Type B pancreatic cell (in vitro differentiated cells): ENCODE results near the gene DAGLA. TPM values are rescaled to one million over a fixed set of nuclear protein-coding genes. Genes with fewer than 3 reads are reported as not detected.
A peak's percentile ranks its signal among the peaks of the same experiment; 100 is the strongest.

Experiments used
- DNase-seq: peaks from one replicate; pipeline ENCODE4 v3.0.0; 2021; ENCODE audit warnings: mixed read lengths; ENCODE audit not compliant: unreplicated experiment; ENCODE audit errors: extremely low spot score
- H3K27ac Mint-ChIP-seq: 2 replicates; pipeline ENCODE4 v1.8.0; 2021; ENCODE audit warnings: mild to moderate bottlenecking, mixed read lengths
- H3K27me3 Mint-ChIP-seq: 2 replicates; pipeline ENCODE4 v1.8.0; 2021; ENCODE audit warnings: mixed read lengths
- H3K36me3 Mint-ChIP-seq: 2 replicates; pipeline ENCODE4 v1.8.0; 2021; ENCODE audit warnings: mixed read lengths
- H3K4me1 Mint-ChIP-seq: one replicate; pipeline ENCODE4 v1.8.0; 2021; ENCODE audit warnings: mixed read lengths; ENCODE audit not compliant: unreplicated experiment
- H3K4me3 Mint-ChIP-seq: 2 replicates; pipeline ENCODE4 v1.8.0; 2021; ENCODE audit warnings: mild to moderate bottlenecking, mixed read lengths
- H3K9me3 Mint-ChIP-seq: 2 replicates; pipeline ENCODE4 v1.8.0; 2021; ENCODE audit warnings: mixed read lengths
- total RNA-seq: library from RNA; stranded (reverse); gene quantifications from 2 replicates; pipeline ENCODE4 v1.2.1, GENCODE V29; 2021; ENCODE audit warnings: low replicate concordance
- TF ChIP-seq, protein P1 (sequence below): fragments of 200-600 bp; sonication (generic); conservative IDR thresholded peaks from 2 replicates; pipeline ENCODE4 v1.5.0; 2021; ENCODE audit warnings: antibody characterized with exemption, mild to moderate bottlenecking

DAGLA gene
- total RNA-seq, 1 donor from 2014 or later, result 7.8 TPM

DNA sequence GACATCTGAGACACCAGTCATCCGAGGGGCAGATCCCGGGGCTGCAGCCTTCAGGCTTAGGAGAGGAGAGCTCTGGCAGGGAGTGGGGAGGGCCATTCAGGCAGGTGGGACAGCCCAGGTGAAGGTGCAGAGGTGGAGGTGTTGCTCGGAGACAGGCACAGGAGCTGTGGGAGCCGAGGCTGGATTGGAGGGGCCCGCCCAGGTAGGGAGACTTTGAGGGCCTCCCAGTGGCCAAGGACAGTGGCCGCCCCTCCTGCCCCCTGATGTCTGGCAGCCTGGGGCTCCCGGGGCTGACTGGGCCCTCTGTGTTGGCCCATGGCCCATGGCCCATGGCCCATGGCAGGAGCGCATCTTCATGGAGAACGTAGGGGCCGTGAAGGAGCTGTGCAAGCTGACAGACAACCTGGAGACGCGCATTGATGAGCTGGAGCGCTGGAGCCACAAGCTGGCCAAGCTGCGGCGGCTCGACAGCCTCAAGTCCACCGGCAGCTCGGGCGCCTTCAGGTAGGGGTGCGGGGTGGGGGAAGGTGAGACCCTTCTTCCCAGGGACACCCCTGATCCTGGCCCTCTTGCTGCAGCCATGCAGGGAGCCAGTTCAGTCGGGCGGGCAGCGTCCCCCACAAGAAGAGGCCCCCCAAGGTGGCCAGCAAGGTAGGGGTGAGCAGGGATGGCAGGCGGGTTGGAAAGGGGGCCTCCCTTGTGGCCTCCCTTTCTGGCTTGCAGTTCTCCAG is 98.9 kb downstream of the DAGLA start:
- no peak for DNase-seq
- no peak overlapping the region for H3K27ac Mint-ChIP-seq
- H3K9me3 Mint-ChIP-seq, result no peaks in the 10 kb centered on the region
- TF ChIP-seq, protein P1, sequence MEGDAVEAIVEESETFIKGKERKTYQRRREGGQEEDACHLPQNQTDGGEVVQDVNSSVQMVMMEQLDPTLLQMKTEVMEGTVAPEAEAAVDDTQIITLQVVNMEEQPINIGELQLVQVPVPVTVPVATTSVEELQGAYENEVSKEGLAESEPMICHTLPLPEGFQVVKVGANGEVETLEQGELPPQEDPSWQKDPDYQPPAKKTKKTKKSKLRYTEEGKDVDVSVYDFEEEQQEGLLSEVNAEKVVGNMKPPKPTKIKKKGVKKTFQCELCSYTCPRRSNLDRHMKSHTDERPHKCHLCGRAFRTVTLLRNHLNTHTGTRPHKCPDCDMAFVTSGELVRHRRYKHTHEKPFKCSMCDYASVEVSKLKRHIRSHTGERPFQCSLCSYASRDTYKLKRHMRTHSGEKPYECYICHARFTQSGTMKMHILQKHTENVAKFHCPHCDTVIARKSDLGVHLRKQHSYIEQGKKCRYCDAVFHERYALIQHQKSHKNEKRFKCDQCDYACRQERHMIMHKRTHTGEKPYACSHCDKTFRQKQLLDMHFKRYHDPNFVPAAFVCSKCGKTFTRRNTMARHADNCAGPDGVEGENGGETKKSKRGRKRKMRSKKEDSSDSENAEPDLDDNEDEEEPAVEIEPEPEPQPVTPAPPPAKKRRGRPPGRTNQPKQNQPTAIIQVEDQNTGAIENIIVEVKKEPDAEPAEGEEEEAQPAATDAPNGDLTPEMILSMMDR, result no peak
- peaks cover 6% of the 10 kb centered on the region for H3K36me3 Mint-ChIP-seq
- H3K4me1 Mint-ChIP-seq, result peaks cover 18% of the 10 kb centered on the region
- no peak overlapping the region for H3K4me3 Mint-ChIP-seq
- H3K27me3 Mint-ChIP-seq, result no peaks in the 10 kb centered on the region

DNA sequence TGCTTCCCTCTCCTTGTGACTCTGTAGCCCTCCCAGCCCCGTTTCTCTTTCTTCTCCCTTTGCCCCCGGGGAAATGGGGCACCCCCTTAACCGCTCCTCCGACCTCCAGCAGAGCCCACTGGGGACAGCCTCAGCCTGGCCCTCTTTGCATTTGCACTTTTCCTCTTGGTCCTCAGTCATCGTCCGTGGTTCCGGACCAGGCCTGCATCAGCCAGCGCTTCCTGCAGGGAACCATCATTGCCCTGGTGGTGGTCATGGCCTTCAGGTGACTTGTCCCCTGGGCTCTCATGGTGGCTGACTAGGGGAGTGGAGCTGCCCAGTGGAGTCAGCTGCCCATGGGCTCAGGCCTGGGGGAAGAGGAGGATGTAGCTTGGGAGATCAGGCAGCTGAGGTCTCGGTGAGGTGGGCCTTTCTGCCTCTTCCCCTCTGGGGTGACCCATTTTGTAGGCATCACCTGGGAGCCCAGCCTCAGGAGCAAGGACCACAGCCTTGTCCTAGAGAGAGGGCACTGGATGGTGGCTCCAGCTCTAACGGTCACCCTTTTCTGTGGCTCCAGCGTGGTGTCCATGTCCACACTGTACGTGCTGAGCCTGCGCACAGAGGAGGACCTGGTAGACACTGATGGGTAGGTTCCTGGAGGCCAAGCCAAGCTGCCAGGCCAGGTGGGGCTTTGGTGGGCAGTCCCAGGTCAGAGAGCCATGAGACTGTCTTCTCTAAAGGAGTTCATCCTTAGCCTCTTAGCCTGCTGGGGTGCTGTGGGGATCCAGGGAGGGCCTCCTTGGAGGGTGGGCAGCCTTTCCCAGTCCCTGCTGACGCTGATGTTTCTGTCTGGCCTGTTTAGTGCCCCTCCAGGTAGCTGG is 99.7 kb downstream of the DAGLA start:
- Mint-ChIP-seq H3K36me3 (peaks cover 8% of the 10 kb centered on the region), H3K27ac (no peak overlapping the region), H3K27me3 (no peaks in the 10 kb centered on the region), H3K9me3 (no peaks in the 10 kb centered on the region), H3K4me3 (no peak overlapping the region), H3K4me1 (peaks cover 17% of the 10 kb centered on the region)
- TF ChIP-seq, protein P1, result no peak
- no peak for DNase-seq

DNA sequence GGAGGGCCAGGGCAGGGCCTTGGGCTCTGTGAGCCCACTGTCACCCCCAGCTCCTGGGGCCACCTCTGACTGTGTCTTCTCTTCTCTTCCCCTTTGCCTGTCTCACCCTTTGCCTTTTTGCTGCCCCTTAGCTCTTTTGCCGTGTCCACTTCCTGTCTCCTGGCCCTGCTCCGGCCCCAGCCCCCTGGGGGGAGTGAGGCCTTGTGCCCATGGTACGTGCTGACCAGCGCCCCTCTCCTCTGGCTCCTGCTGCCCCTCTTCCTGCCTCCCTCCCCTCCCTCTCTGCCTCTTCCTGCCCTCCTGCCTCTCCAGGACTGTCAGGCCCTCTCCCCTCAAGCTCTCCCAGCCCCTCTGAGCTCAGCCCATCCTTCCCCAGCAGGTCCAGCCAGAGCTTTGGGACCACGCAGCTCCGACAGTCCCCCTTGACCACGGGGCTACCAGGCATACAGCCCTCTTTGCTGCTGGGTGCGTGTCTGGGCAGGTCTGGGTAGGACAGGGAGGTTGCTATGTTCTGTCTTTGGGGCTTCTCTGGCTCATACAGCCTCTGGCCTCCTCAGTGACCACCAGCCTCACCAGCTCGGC is 100.5 kb downstream of the DAGLA start:
- Mint-ChIP-seq H3K27ac (no peak overlapping the region), H3K4me3 (no peak overlapping the region), H3K36me3 (peaks cover 9% of the 10 kb centered on the region), H3K27me3 (no peaks in the 10 kb centered on the region), H3K4me1 (peaks cover 10% of the 10 kb centered on the region), H3K9me3 (no peaks in the 10 kb centered on the region)
- DNase-seq, result no peak
- TF ChIP-seq, protein P1, result no peak

DNA sequence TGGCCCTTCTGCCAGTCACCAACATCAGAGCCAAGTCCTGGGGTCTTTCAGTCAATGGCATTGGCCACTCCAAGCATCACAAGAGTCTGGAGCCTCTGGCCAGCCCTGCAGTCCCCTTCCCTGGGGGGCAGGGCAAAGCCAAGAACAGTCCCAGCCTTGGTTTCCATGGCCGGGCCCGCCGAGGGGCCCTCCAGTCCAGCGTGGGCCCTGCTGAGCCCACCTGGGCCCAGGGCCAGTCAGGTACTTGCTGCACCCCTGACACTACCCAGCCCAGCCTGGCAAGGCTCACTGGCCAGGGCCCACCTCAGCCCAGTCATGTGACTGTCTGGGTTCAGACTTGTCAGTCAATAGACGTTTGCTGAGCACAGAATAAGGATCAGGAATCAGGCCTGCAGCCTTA is 101.4 kb downstream of the DAGLA start:
- H3K4me1 Mint-ChIP-seq, result peaks cover 10% of the 10 kb centered on the region
- H3K36me3 Mint-ChIP-seq, result peaks cover 9% of the 10 kb centered on the region
- H3K9me3 Mint-ChIP-seq, result no peaks in the 10 kb centered on the region
- H3K27ac Mint-ChIP-seq, result no peak overlapping the region
- TF ChIP-seq, protein P1, result no peak
- no peak overlapping the region for H3K4me3 Mint-ChIP-seq
- no peak for DNase-seq
- no peaks in the 10 kb centered on the region for H3K27me3 Mint-ChIP-seq

DNA sequence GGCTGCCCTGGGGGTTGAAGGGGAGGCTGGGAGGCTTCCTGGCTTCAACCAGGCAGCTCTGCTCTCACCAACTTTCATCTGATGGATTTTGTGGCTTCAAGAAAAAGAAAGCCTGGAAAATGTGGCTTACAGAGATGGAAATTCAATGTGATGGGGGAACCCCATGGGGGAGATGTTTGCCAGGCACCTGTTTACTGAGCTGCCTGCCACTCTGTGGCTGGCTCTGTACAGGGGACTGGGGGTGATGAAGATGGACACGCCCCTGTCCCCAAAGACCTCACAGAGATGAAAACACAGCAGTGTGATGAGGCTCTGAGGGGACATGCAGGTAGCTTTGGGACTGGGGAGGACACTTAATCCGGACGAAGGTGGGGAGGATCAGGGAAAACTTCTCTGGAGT is 102.1 kb downstream of the DAGLA start:
- Mint-ChIP-seq H3K27me3 (no peaks in the 10 kb centered on the region), H3K36me3 (peaks cover 9% of the 10 kb centered on the region)

More for the DNA sequence above, 102.1 kb downstream of the DAGLA start:
- peak overlapping the region; percentile 50 for H3K27ac Mint-ChIP-seq
- H3K9me3 Mint-ChIP-seq, result no peaks in the 10 kb centered on the region
- TF ChIP-seq, protein P1, result no peak
- H3K4me1 Mint-ChIP-seq, result peaks cover 10% of the 10 kb centered on the region
- no peak for DNase-seq
- no peak overlapping the region for H3K4me3 Mint-ChIP-seq
